Motor neuron (in vitro differentiated cells): ENCODE data around the gene ABCC4. TPM values are rescaled to one million over a fixed set of nuclear protein-coding genes. Genes with fewer than 3 reads are reported as not detected.

Source experiments
- ATAC-seq, 8 experiments: fragments of 200-7000 bp; cut with Tn5 transposase; replicated peaks in 6 of 8; 2 replicates each; pipeline ENCODE4 v1.8.0; 2021; ENCODE audit warnings: mild to moderate bottlenecking in 8 of 8, moderate library complexity in 8 of 8
- H3K27ac ChIP-seq, 2 donors: fragments of 250-450 bp; sonication (Bioruptor Pico); 2 replicates each; pipeline ENCODE4 v1.9.0; 2021; ENCODE audit warnings: antibody characterized with exemption in 2 of 2, mild to moderate bottlenecking in 2 of 2, moderate library complexity in 1 of 2
- H3K4me1 ChIP-seq, 2 donors: fragments of 250-450 bp; sonication (Bioruptor Pico); replicated peaks in 1 of 2; 2 replicates each; pipeline ENCODE4 v1.6.1; 2021; ENCODE audit warnings: antibody characterized with exemption in 2 of 2, mild to moderate bottlenecking in 2 of 2, moderate library complexity in 1 of 2
- H3K4me3 ChIP-seq, 5 donors: fragments of 250-450 bp; sonication (Bioruptor Pico); 2 replicates each; pipeline ENCODE4 v1.9.0; 2021; ENCODE audit warnings: antibody characterized with exemption in 5 of 5, mild to moderate bottlenecking in 5 of 5, moderate library complexity in 4 of 5
- whole genome bisulfite sequencing, 10 experiments: fragments of 450-650 bp; shearing (Covaris generic); methylation state at CpG; one replicate each; pipeline ENCODE4 v1.0.0; 2022; 5-methylcytosine and 5-hydroxymethylcytosine counted together
- in situ Hi-C, 9 experiments: fragments of 400-800 bp; cut with MboI; loops; one replicate each; pipeline ENCODE4 v1.15.0; 2021; ENCODE audit warnings: low sequenced_read_pairs in 9 of 9, low pct_unique_long_range_greater_than_20kb in 2 of 9; ENCODE audit not compliant: unreplicated experiment in 9 of 9
- total RNA-seq, 8 experiments: library from RNA; unstranded; fragments of 300-600 nt; gene quantifications; 2 replicates each; pipeline versions ENCODE4 v1.2.3 to v1.2.4, GENCODE V29; 2022

ABCC4 gene
- total RNA-seq, 8 experiments from 2014 or later: 2.5 to 13.0 (median 8.0) TPM

GRCh38 chr13:95019886-95020285 lies 281.4 kb downstream of the ABCC4 start:
- WGBS, 10 experiments: 37 to 90% (median 72%) methylated on average over 1 to 7 of the region's 7 CpGs

GRCh38 chr13:95007322-95007721 lies 293.9 kb downstream of the ABCC4 start:
- H3K4me3 ChIP-seq: no peak overlapping the region

More at GRCh38 chr13:95019886-95020285, 281.4 kb downstream of the ABCC4 start:
- peak in 1 of 8 experiments; percentile 34 for ATAC-seq
- no peaks in the 10 kb centered on the region for H3K4me1 ChIP-seq
- H3K4me3 ChIP-seq: no peak overlapping the region
- in situ Hi-C loops: no loop called here
- H3K27ac ChIP-seq: no peak overlapping the region

GRCh38 chr13:95005300-95005699 lies 296.0 kb downstream of the ABCC4 start:
- in situ Hi-C loops: no loop called here
- Histone ChIP-seq H3K4me3 (no peak overlapping the region), H3K27ac (no peak overlapping the region), H3K4me1 (peaks cover 8 to 16% of the 10 kb centered on the region in 2 donors)
- ATAC-seq: no peak

More at GRCh38 chr13:95007322-95007721, 293.9 kb downstream of the ABCC4 start:
- Histone ChIP-seq H3K4me1 (peaks cover 8 to 16% of the 10 kb centered on the region in 2 donors), H3K27ac (no peak overlapping the region)
- 67 to 100% (median 98%) methylated on average over 1 to 6 of the region's 12 CpGs; no CpG with 5 or more reads in 1 of the 10 experiments for WGBS, 10 experiments
- ATAC-seq: no peak
- in situ Hi-C loops: no loop called here

- peak overlapping the region in 1 of 5 donors; percentile 20 for H3K4me3 ChIP-seq
- in situ Hi-C loops: no loop called here
- ATAC-seq: peak; percentile 54 to 91 (median 74)
- 6 to 48% (median 12%) methylated on average over 2 to 3 of the region's 41 CpGs; no CpG with 5 or more reads in 3 of the 10 experiments for WGBS, 10 experiments
- H3K27ac ChIP-seq: peak overlapping the region in 1 of 2 donors; percentile 50
- peaks cover 8 to 16% of the 10 kb centered on the region in 2 donors for H3K4me1 ChIP-seq
Measured at GRCh38 chr13:95003019-95003813, 298.0 kb downstream of the ABCC4 start.

- in situ Hi-C loops: no loop called here
- 80 to 100% (median 96%) methylated on average over 1 to 6 of the region's 8 CpGs; no CpG with 5 or more reads in 4 of the 10 experiments for WGBS, 10 experiments
- Histone ChIP-seq H3K4me1 (peaks cover 8 to 16% of the 10 kb centered on the region in 2 donors), H3K27ac (no peak overlapping the region), H3K4me3 (no peak overlapping the region)
- no peak for ATAC-seq
Measured at GRCh38 chr13:95002126-95002525, 299.1 kb downstream of the ABCC4 start.

- 53 to 100% (median 83%) methylated on average over 1 to 2 of the region's 2 CpGs; no CpG with 5 or more reads in 2 of the 10 experiments for WGBS, 10 experiments
- ATAC-seq: no peak
- Histone ChIP-seq H3K4me3 (no peak overlapping the region), H3K27ac (no peak overlapping the region), H3K4me1 (peaks cover 8 to 16% of the 10 kb centered on the region in 2 donors)
- in situ Hi-C loops: loop anchor here in 1 of 9 experiments (25.0 kb wide), 1 partner anchor 387 kb away; no protein-coding TSS in a partner anchor
Measured at GRCh38 chr13:94999871-95000270, 301.4 kb downstream of the ABCC4 start.

- Histone ChIP-seq H3K27ac (no peak overlapping the region), H3K4me3 (no peak overlapping the region), H3K4me1 (peaks cover 0 to 4% of the 10 kb centered on the region in 2 donors)
- ATAC-seq: no peak
- in situ Hi-C loops: loop anchor here in 1 of 9 experiments (25.0 kb wide), 1 partner anchor 390 kb away; no protein-coding TSS in a partner anchor
Measured at GRCh38 chr13:94997126-94997525, 304.1 kb downstream of the ABCC4 start.

GRCh38 chr13:94996445-94996844 lies 304.8 kb downstream of the ABCC4 start:
- no peak overlapping the region for H3K27ac ChIP-seq
- no peak for ATAC-seq
- WGBS, 10 experiments: 17 to 33% methylated on average over 1 of the region's 1 CpG; no CpG with 5 or more reads in 8 of the 10 experiments
- in situ Hi-C loops: loop anchor here in 1 of 9 experiments (25.0 kb wide), 1 partner anchor 391 kb away; no protein-coding TSS in a partner anchor
- H3K4me3 ChIP-seq: no peak overlapping the region
- peaks cover 0 to 4% of the 10 kb centered on the region in 2 donors for H3K4me1 ChIP-seq

GRCh38 chr13:94994506-94994905 lies 306.7 kb downstream of the ABCC4 start:
- Histone ChIP-seq H3K4me1 (peaks cover 0 to 4% of the 10 kb centered on the region in 2 donors), H3K4me3 (no peak overlapping the region), H3K27ac (no peak overlapping the region)
- peak in 3 of 8 experiments; percentile 19 to 46 (median 33) for ATAC-seq
- in situ Hi-C loops: loop anchor here in 1 of 9 experiments (25.0 kb wide), 1 partner anchor 393 kb away; no protein-coding TSS in a partner anchor
- 19 to 84% (median 44%) methylated on average over 2 to 3 of the region's 3 CpGs; no CpG with 5 or more reads in 4 of the 10 experiments for WGBS, 10 experiments

GRCh38 chr13:94993616-94994015 lies 307.6 kb downstream of the ABCC4 start:
- H3K4me3 ChIP-seq: no peak overlapping the region
- ATAC-seq: no peak
- no peak overlapping the region for H3K27ac ChIP-seq
- WGBS, 10 experiments: 0 to 91% (median 41%) methylated on average over 1 to 3 of the region's 3 CpGs; no CpG with 5 or more reads in 1 of the 10 experiments
- peaks cover 0 to 4% of the 10 kb centered on the region in 2 donors for H3K4me1 ChIP-seq
- in situ Hi-C loops: loop anchor here in 1 of 9 experiments (25.0 kb wide), 1 partner anchor 394 kb away; no protein-coding TSS in a partner anchor

GRCh38 chr13:94992036-94992960 lies 309.0 kb downstream of the ABCC4 start:
- 17 to 100% (median 78%) methylated on average over 1 to 9 of the region's 9 CpGs for WGBS, 10 experiments

GRCh38 chr13:94988654-94989053 lies 312.6 kb downstream of the ABCC4 start:
- 6 to 100% (median 33%) methylated on average over 1 to 3 of the region's 3 CpGs; no CpG with 5 or more reads in 3 of the 10 experiments for WGBS, 10 experiments
- Histone ChIP-seq H3K27ac (no peak overlapping the region), H3K4me1 (peaks cover 0 to 8% of the 10 kb centered on the region in 2 donors), H3K4me3 (no peak overlapping the region)
- peak in 3 of 8 experiments; percentile 60 to 71 (median 63) for ATAC-seq
- in situ Hi-C loops: loop anchor here in 1 of 9 experiments (25.0 kb wide), 1 partner anchor 399 kb away; no protein-coding TSS in a partner anchor

More at GRCh38 chr13:94992036-94992960, 309.0 kb downstream of the ABCC4 start:
- in situ Hi-C loops: loop anchor here in 1 of 9 experiments (25.0 kb wide), 1 partner anchor 395 kb away; no protein-coding TSS in a partner anchor
- H3K4me1 ChIP-seq: peaks cover 0 to 4% of the 10 kb centered on the region in 2 donors
- peak in 3 of 8 experiments; percentile 49 to 83 (median 65) for ATAC-seq
- H3K4me3 ChIP-seq: no peak overlapping the region
- no peak overlapping the region for H3K27ac ChIP-seq
